Measurements from ENCODE around the gene PAK1. TPM values are rescaled to one million over a fixed set of nuclear protein-coding genes. Genes with fewer than 3 reads are reported as not detected.

Gene PAK1
- total and polyA plus RNA-seq, 2 of the 8 experiments (the other 6 are each of a cell fraction or from before 2014, with no cell fraction given), result 87.7 to 151 TPM

DNA sequence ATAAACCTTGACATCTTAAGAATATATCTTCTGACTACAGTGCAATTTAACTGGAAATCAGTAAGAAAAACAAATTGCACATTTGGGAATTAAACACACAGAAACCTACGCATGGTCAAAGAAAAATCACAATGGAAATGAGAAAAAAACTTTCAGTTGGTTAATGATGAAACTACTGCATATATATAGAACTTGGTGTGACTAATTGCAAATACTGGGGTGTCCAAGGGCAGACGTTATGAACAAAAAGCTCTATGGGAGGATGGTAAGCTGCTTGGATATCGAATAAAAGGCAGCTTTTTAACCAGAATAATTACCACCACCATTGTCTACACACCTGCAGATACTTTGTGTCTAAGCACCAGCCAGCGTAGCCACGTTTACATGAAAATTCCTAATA lies 173.2 kb downstream of the PAK1 start:
- Histone ChIP-seq H3K18ac (ENCODE audit: extremely low read depth, low read length) (no peak overlapping the region), H2BK15ac (ENCODE audit: low read length) (no peak overlapping the region), H2AK5ac (ENCODE audit: low read depth, low read length) (no peak overlapping the region), H3K56ac (replicated peaks; ENCODE audit: insufficient read length, low read depth, low read length) (no peak overlapping the region), H4K8ac (ENCODE audit: extremely low read depth, insufficient read depth, low read length) (no peak overlapping the region), H4K5ac (ENCODE audit: insufficient read length, low read depth, low read length) (no peak overlapping the region), H3K4me3 (ENCODE audit: extremely low read depth in 1 of 4, insufficient read depth in 2 of 4, low read depth in 3 of 4, low read length in 4 of 4) (no peak overlapping the region), H3K4me1 (replicated peaks in 1 of 4; ENCODE audit: control insufficient read depth in 3 of 4, insufficient read depth in 4 of 4, low read length in 3 of 4) (no peaks in the 10 kb centered on the region), H2BK12ac (ENCODE audit: low read depth, low read length) (no peak overlapping the region), H3K4ac (replicated peaks; ENCODE audit: insufficient read length, low read depth, low read length) (no peak overlapping the region), H4K20me1 (replicated peaks in 1 of 2; ENCODE audit: control insufficient read depth in 1 of 2, insufficient read depth in 2 of 2, low read length in 2 of 2) (no peaks in the 10 kb centered on the region), H3K14ac (ENCODE audit: insufficient read length) (no peak overlapping the region), H2AFZ (ENCODE audit: low read length) (no peak overlapping the region), H3K27me3 (replicated peaks in 1 of 4; ENCODE audit: control insufficient read depth in 3 of 4, extremely low read depth in 1 of 4, insufficient read depth in 3 of 4, low read length in 3 of 4) (no peaks in the 10 kb centered on the region), H3K4me2 (ENCODE audit: insufficient read depth in 1 of 2, low read depth in 2 of 2, low read length in 2 of 2) (no peak overlapping the region), H3K36me3 (ENCODE audit: control insufficient read depth in 2 of 4, insufficient read depth in 4 of 4, low read length in 3 of 4) (no peaks in the 10 kb centered on the region), H2BK20ac (ENCODE audit: low read length) (no peak overlapping the region), H3K9ac (replicated peaks in 1 of 4; ENCODE audit: extremely low read depth in 1 of 4, low read depth in 3 of 4, low read length in 3 of 4) (no peak overlapping the region), H3K23ac (ENCODE audit: insufficient read length) (no peak overlapping the region), H3K79me1 (ENCODE audit: low read depth, low read length) (no peaks in the 10 kb centered on the region), H3K79me2 (ENCODE audit: control insufficient read depth in 1 of 2, insufficient read depth in 2 of 2, low read length in 2 of 2) (no peaks in the 10 kb centered on the region), H4K91ac (replicated peaks; ENCODE audit: insufficient read length, low read length) (no peak overlapping the region), H2BK120ac (replicated peaks; ENCODE audit: low read depth, low read length) (no peak overlapping the region), H3K9me3 (ENCODE audit: insufficient read depth in 2 of 2, low read depth in 1 of 2, low read length in 1 of 2) (no peaks in the 10 kb centered on the region), H3K23me2 (ENCODE audit: low read depth, low read length) (no peaks in the 10 kb centered on the region), H3K27ac (ENCODE audit: low read depth, low read length) (no peak overlapping the region), H2BK5ac (ENCODE audit: low read depth, low read length) (no peak overlapping the region)
- CTCF ChIA-PET (ENCODE audit: partially characterized antibody), result no interaction called here
- TF ChIP-seq GABPA (IDR thresholded peaks at IDR 0.05; ENCODE audit: borderline replicate concordance, insufficient read depth, low read length) (no peak), SP2 (IDR thresholded peaks at IDR 0.05; ENCODE audit: low read length) (no peak)
- WGBS, 2 experiments (ENCODE audit: extremely low coverage in 1 of 2, insufficient coverage in 1 of 2, insufficient read length in 1 of 2, insufficient replicate concordance in 2 of 2, low coverage in 1 of 2, low lambda C conversion rate in 2 of 2, missing lambda C conversion rate in 1 of 2), result 79% methylated on average over 5 of the region's 5 CpGs; no CpG with 5 or more reads in 1 of the 2 experiments
- no peak for DNase-seq (ENCODE audit: low read depth in 1 of 2, low spot score in 2 of 2)
- POLR2A ChIA-PET (ENCODE audit: partially characterized antibody), result no interaction called here
- FAIRE-seq, result no peak
